ENCODE measurements around the gene PATL2. TPM values are rescaled to one million over a fixed set of nuclear protein-coding genes. Genes with fewer than 3 reads are reported as not detected.

Gene PATL2
- total RNA-seq, 5 donors from 2014 or later (not counting 1 experiment from before 2014, with no cell fraction given), result 43.5 to 69.7 (median 48.5) TPM

DNA sequence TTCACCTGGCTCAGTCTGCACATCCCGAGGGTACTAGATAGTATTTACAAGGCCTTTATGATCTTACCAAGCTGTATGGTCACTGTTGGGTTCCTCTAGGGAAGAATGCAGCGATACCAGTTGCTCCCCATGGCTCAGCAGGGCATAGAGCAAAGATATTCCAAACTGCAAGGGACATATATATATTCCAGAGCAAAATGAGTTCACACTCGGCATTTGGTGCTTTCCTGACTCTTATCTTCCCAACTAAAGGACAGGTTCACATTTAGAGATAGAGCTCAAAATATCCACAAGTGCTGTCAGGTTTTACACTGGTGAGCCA is 44.1 kb downstream of the PATL2 start:
- Mint-ChIP-seq H3K27me3 (no peaks in the 10 kb centered on the region), H3K36me3 (no peaks in the 10 kb centered on the region), H3K4me1 (peaks cover 79 to 83% (median 82%) of the 10 kb centered on the region in 3 donors), H3K27ac (peak overlapping the region; percentile 94 to 96), H3K9me3 (no peaks in the 10 kb centered on the region), H3K4me3 (peak overlapping the region; percentile 60 to 95 (median 71))
- H3K9me3 ChIP-seq, result no peaks in the 10 kb centered on the region
- ATAC-seq (replicated peaks in 1 of 4), result no peak
- no peaks in the 10 kb centered on the region for H3K27me3 ChIP-seq (replicated peaks in 1 of 2; ENCODE audit: control insufficient read depth in 2 of 2, extremely low read depth in 1 of 2, insufficient read depth in 2 of 2, low read length in 1 of 2)
- H3K4me1 ChIP-seq (ENCODE audit: control insufficient read depth in 1 of 2, extremely low read depth in 1 of 2, insufficient read depth in 2 of 2, low read length in 2 of 2), result peaks cover 72 to 81% of the 10 kb centered on the region in 2 experiments
- H3K4me3 ChIP-seq (ENCODE audit: control insufficient read depth in 1 of 2, extremely low read depth in 1 of 2, low read length in 1 of 2), result peak overlapping the region in 1 of 2 donors; percentile 23
- H3K27ac ChIP-seq (ENCODE audit: low read length), result peak overlapping the region; percentile 93
- no peak for DNase-seq
- CTCF ChIA-PET, result interaction anchor here (0.7 to 6.9 kb wide), 10 partner anchors 10 to 83 kb away, joined by 3 to 160 read pairs (median 6); partner anchors contain the start of genes B2M (in 1 of the 2), PATL2 (in 1 of the 2) and TRIM69 (in 1 of the 2)
- 100% methylated on average over 1 of the region's 3 CpGs for WGBS (ENCODE audit: insufficient coverage)
- no peaks in the 10 kb centered on the region for H3K36me3 ChIP-seq (ENCODE audit: control insufficient read depth in 2 of 2, extremely low read depth in 1 of 2, insufficient read depth in 1 of 2, low read length in 1 of 2)
- POLR2A ChIA-PET, result interaction anchor here (0.6 to 7.4 kb wide), 9 partner anchors 11 to 85 kb away, joined by 3 to 139 read pairs (median 5); partner anchors contain the start of genes B2M (in 2 of the 2) and PATL2 (in 2 of the 2)

- H3K4me3 Mint-ChIP-seq, result peak overlapping the region; percentile 60 to 95 (median 71)
- Histone ChIP-seq H3K27me3 (replicated peaks in 1 of 2; ENCODE audit: control insufficient read depth in 2 of 2, extremely low read depth in 1 of 2, insufficient read depth in 2 of 2, low read length in 1 of 2) (no peaks in the 10 kb centered on the region), H3K9me3 (no peaks in the 10 kb centered on the region), H3K4me3 (ENCODE audit: control insufficient read depth in 1 of 2, extremely low read depth in 1 of 2, low read length in 1 of 2) (peak overlapping the region; percentile 23), H3K27ac (ENCODE audit: low read length) (peak overlapping the region; percentile 93), H3K36me3 (ENCODE audit: control insufficient read depth in 2 of 2, extremely low read depth in 1 of 2, insufficient read depth in 1 of 2, low read length in 1 of 2) (no peaks in the 10 kb centered on the region), H3K4me1 (ENCODE audit: control insufficient read depth in 1 of 2, extremely low read depth in 1 of 2, insufficient read depth in 2 of 2, low read length in 2 of 2) (peaks cover 68 to 80% of the 10 kb centered on the region in 2 experiments)
- WGBS (ENCODE audit: insufficient coverage), result 5% methylated on average over 2 of the region's 5 CpGs
- ChIA-PET POLR2A (interaction anchor here (0.9 to 7.4 kb wide), 8 partner anchors 11 to 69 kb away, joined by 3 to 139 read pairs (median 6); partner anchors contain the start of genes B2M (in 2 of the 2) and PATL2 (in 2 of the 2)), CTCF (interaction anchor here (0.5 to 6.9 kb wide), 11 partner anchors 11 to 82 kb away, joined by 3 to 160 read pairs (median 5); partner anchors contain the start of genes B2M (in 1 of the 2), PATL2 (in 1 of the 2) and TRIM69 (in 1 of the 2))
- H3K9me3 Mint-ChIP-seq, result no peaks in the 10 kb centered on the region
- ATAC-seq (replicated peaks in 1 of 4), result no peak
- H3K4me1 Mint-ChIP-seq, result peaks cover 78 to 83% (median 80%) of the 10 kb centered on the region in 3 donors
- no peaks in the 10 kb centered on the region for H3K36me3 Mint-ChIP-seq
- peak in 1 of 35 experiments; percentile 59 for DNase-seq
- H3K27me3 Mint-ChIP-seq, result no peaks in the 10 kb centered on the region
- peak overlapping the region; percentile 94 to 96 for H3K27ac Mint-ChIP-seq
Observed at GRCh38 chr15:44666210-44667038, 44.7 kb downstream of the PATL2 start.

- DNase-seq, result peak; percentile 91 to 98 (median 95)
- WGBS (ENCODE audit: insufficient coverage), result under 1% methylated on average over 51 of the region's 53 CpGs
- Mint-ChIP-seq H3K4me3 (peak within 1 kb of the TSS; percentile 90 to 95 (median 93)), H3K9me3 (no peaks in the 10 kb centered on the region), H3K4me1 (peaks cover 65 to 70% (median 68%) of the 10 kb centered on the region in 3 donors), H3K27me3 (no peaks in the 10 kb centered on the region), H3K27ac (peak within 1 kb of the TSS; percentile 94 to 96), H3K36me3 (peaks cover 13% of the 10 kb centered on the region)
- ChIA-PET CTCF (interaction anchor here (0.5 to 6.9 kb wide), 38 partner anchors 9 to 127 kb away, joined by 3 to 160 read pairs (median 4); partner anchors contain the start of genes PATL2 (in 2 of the 2), TRIM69 (in 2 of the 2), B2M (in 1 of the 2) and EIF3J (in 1 of the 2)), POLR2A (interaction anchor here (0.5 to 7.4 kb wide), 23 partner anchors 8 to 537 kb away, joined by 3 to 139 read pairs (median 5); partner anchors contain the start of genes B2M (in 2 of the 2), PATL2 (in 2 of the 2) and TRIM69 (in 2 of the 2))
- Histone ChIP-seq H3K4me3 (ENCODE audit: control insufficient read depth in 1 of 2, extremely low read depth in 1 of 2, low read length in 1 of 2) (peak within 1 kb of the TSS; percentile 86 to 90), H3K4me1 (ENCODE audit: control insufficient read depth in 1 of 2, extremely low read depth in 1 of 2, insufficient read depth in 2 of 2, low read length in 2 of 2) (peaks cover 49 to 56% of the 10 kb centered on the region in 2 experiments), H3K9me3 (no peaks in the 10 kb centered on the region), H3K27ac (ENCODE audit: low read length) (peak within 1 kb of the TSS; percentile 93), H3K27me3 (replicated peaks in 1 of 2; ENCODE audit: control insufficient read depth in 2 of 2, extremely low read depth in 1 of 2, insufficient read depth in 2 of 2, low read length in 1 of 2) (no peaks in the 10 kb centered on the region), H3K36me3 (ENCODE audit: control insufficient read depth in 2 of 2, extremely low read depth in 1 of 2, insufficient read depth in 1 of 2, low read length in 1 of 2) (peaks cover 6 to 12% of the 10 kb centered on the region in 2 donors)
- peak; percentile 80 to 86 (median 82) for ATAC-seq (replicated peaks in 1 of 4)
Observed at GRCh38 chr15:44663410-44664308, 47.5 kb downstream of the PATL2 start, which contains the start of gene SPG11. Gene SPG11 (minus strand): TSS chr15:44663662. CDS start chr15:44663647, 15 bp downstream.

DNA sequence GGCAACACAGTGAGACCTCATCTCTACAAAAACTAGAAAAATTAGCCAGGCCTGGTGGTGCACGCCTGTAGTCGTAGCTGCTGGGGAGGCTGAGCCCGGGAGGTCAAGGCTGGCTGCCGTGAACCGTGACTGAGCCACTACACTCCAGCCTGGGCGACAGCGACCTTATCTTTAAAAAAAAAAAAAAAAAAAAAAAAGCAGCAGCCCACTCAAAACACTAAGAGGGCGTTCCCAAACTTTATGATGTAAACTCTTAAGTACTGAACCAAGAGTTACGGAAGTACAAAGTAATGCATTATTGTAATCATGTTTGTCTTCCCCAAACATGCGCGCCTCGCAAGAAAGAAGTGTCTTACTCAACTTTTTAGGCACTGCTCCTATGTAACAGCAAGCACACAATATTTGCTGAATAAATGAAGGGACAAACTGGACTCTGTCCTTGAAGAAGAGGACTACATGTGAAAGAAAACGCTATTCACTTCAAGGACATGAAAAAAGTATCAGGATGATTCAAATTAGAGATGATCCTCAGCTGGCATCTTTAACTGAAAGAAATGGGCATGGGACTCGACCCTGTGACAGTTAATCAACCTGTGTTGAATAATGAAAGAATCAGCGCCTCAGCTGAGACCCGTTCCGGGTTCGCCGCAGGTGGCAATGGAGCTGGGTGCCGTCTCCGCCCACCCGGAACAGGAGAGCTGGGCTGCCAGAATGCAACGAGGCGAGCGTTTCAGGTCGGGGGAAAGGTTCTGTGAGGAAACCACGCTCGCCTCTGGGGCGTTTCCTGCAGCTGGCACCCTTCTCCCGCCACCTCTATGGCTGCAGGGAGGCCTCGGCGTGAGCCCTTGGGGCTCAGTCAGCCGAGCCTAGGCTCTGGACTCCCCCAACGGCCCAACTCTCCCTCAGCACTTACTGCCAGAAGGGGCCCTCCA is 48.4 kb downstream of the PATL2 start:
- DNase-seq (peak; percentile 73 to 91 (median 87)), ATAC-seq (replicated peaks in 1 of 4) (peak; percentile 74 to 79 (median 76))
- H3K4me3 ChIP-seq (ENCODE audit: control insufficient read depth in 1 of 2, extremely low read depth in 1 of 2, low read length in 1 of 2), result peak overlapping the region; percentile 86 to 90
- H3K4me1 ChIP-seq (ENCODE audit: control insufficient read depth in 1 of 2, extremely low read depth in 1 of 2, insufficient read depth in 2 of 2, low read length in 2 of 2), result peaks cover 46 to 48% of the 10 kb centered on the region in 2 experiments
- WGBS (ENCODE audit: insufficient coverage), result 0% methylated on average over 20 of the region's 34 CpGs
- H3K36me3 Mint-ChIP-seq, result peaks cover 13% of the 10 kb centered on the region
- no peaks in the 10 kb centered on the region for H3K9me3 ChIP-seq
- H3K27me3 Mint-ChIP-seq, result no peaks in the 10 kb centered on the region
- H3K27ac ChIP-seq (ENCODE audit: low read length), result peak overlapping the region; percentile 93
- ChIA-PET POLR2A (interaction anchor here (0.5 to 7.4 kb wide), 18 partner anchors 14 to 538 kb away, joined by 3 to 139 read pairs (median 6); partner anchors contain the start of genes B2M (in 2 of the 2), PATL2 (in 2 of the 2) and TRIM69 (in 2 of the 2)), CTCF (interaction anchor here (0.5 to 6.9 kb wide), 25 partner anchors 10 to 645 kb away, joined by 3 to 160 read pairs (median 5); partner anchors contain the start of genes PATL2 (in 2 of the 2), B2M (in 1 of the 2), EIF3J (in 1 of the 2) and TRIM69 (in 1 of the 2))
- H3K9me3 Mint-ChIP-seq, result no peaks in the 10 kb centered on the region
- H3K36me3 ChIP-seq (ENCODE audit: control insufficient read depth in 2 of 2, extremely low read depth in 1 of 2, insufficient read depth in 1 of 2, low read length in 1 of 2), result peaks cover 6 to 16% of the 10 kb centered on the region in 2 donors
- no peaks in the 10 kb centered on the region for H3K27me3 ChIP-seq (replicated peaks in 1 of 2; ENCODE audit: control insufficient read depth in 2 of 2, extremely low read depth in 1 of 2, insufficient read depth in 2 of 2, low read length in 1 of 2)
- H3K4me3 Mint-ChIP-seq, result peak overlapping the region; percentile 90 to 95 (median 93)
- H3K4me1 Mint-ChIP-seq, result peaks cover 56 to 61% (median 61%) of the 10 kb centered on the region in 3 donors
- peak overlapping the region; percentile 94 to 96 for H3K27ac Mint-ChIP-seq

DNA sequence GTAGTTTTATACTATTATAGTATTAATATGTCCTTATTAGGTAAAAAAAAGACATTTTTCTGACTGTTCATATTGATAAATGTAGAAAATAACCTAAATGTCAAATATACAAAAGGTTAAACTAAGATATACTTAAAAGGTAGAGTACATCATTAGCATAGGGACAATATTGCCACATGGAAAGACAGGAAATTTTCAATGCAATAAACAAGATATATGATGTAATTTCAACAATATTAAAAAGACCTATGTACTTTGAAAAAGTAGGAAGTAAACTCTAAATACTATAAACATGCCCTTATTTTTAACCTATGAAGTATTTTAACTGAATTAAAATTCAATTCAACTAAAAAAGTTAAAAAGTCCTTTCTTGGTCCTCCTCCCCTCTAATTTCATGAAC is 49.5 kb downstream of the PATL2 start:
- H3K27ac ChIP-seq (ENCODE audit: low read length), result peak overlapping the region; percentile 93
- no peak overlapping the region for H3K4me3 ChIP-seq (ENCODE audit: control insufficient read depth in 1 of 2, extremely low read depth in 1 of 2, low read length in 1 of 2)
- DNase-seq, result no peak
- POLR2A ChIA-PET, result interaction anchor here (0.6 to 7.4 kb wide), 4 partner anchors 29 to 65 kb away, joined by 3 to 139 read pairs (median 37); partner anchors contain the start of genes B2M (in 2 of the 2) and PATL2 (in 2 of the 2)
- H3K4me1 ChIP-seq (ENCODE audit: control insufficient read depth in 1 of 2, extremely low read depth in 1 of 2, insufficient read depth in 2 of 2, low read length in 2 of 2), result peaks cover 37 to 38% of the 10 kb centered on the region in 2 experiments
- Mint-ChIP-seq H3K4me1 (peaks cover 47 to 58% (median 54%) of the 10 kb centered on the region in 3 donors), H3K4me3 (peak overlapping the region; percentile 44 to 95 (median 93)), H3K9me3 (no peaks in the 10 kb centered on the region), H3K27me3 (no peaks in the 10 kb centered on the region), H3K27ac (peak overlapping the region; percentile 76 to 85), H3K36me3 (peaks cover 19% of the 10 kb centered on the region)
- CTCF ChIA-PET, result interaction anchor here in 1 of 2 donors (1.1 to 6.9 kb wide), 5 partner anchors 22 to 75 kb away, joined by 3 to 160 read pairs (median 45); partner anchors contain the start of genes B2M, PATL2 and TRIM69
- no peaks in the 10 kb centered on the region for H3K9me3 ChIP-seq
- no peaks in the 10 kb centered on the region for H3K27me3 ChIP-seq (replicated peaks in 1 of 2; ENCODE audit: control insufficient read depth in 2 of 2, extremely low read depth in 1 of 2, insufficient read depth in 2 of 2, low read length in 1 of 2)
- H3K36me3 ChIP-seq (ENCODE audit: control insufficient read depth in 2 of 2, extremely low read depth in 1 of 2, insufficient read depth in 1 of 2, low read length in 1 of 2), result peaks cover 6 to 22% of the 10 kb centered on the region in 2 donors
- ATAC-seq (replicated peaks in 1 of 4), result no peak

Measured in T-cell (primary cell).